KMS-11 (cell line): ENCODE measurements around the gene ZMPSTE24.
"Not testable (repeated sequence)": the region's sequence is repeated elsewhere in the genome, so short reads cannot be mapped to it uniquely, and the experiment has no call there.

Source experiments
- H2AFZ ChIP-seq: fragments of 200-600 bp; sonication (generic); 2 replicates; pipeline ENCODE4 v1.6.1; 2016; ENCODE audit warnings: antibody characterized with exemption, mixed run types, low read depth
- H3K27ac ChIP-seq: fragments of 200-600 bp; sonication (generic); 2 replicates; pipeline ENCODE4 v1.6.1; 2016; ENCODE audit warnings: mild to moderate bottlenecking, mixed run types
- H3K27me3 ChIP-seq: fragments of 200-600 bp; sonication (generic); 2 replicates; pipeline ENCODE4 v1.6.1; 2017; ENCODE audit warnings: mild to moderate bottlenecking, low read depth, mixed run types, moderate library complexity; ENCODE audit not compliant: insufficient read depth
- H3K36me3 ChIP-seq: fragments of 200-600 bp; sonication (generic); 2 replicates; pipeline ENCODE4 v1.6.1; 2017; ENCODE audit warnings: mild to moderate bottlenecking, mixed run types; ENCODE audit not compliant: insufficient read depth
- H3K4me1 ChIP-seq: fragments of 200-600 bp; sonication (generic); 2 replicates; pipeline ENCODE4 v1.6.1; 2016; ENCODE audit warnings: mild to moderate bottlenecking, low read depth, mixed run types; ENCODE audit not compliant: poor library complexity, severe bottlenecking
- H3K4me2 ChIP-seq: fragments of 200-600 bp; sonication (generic); 2 replicates; pipeline ENCODE4 v1.7.0; 2016; ENCODE audit warnings: mild to moderate bottlenecking, mixed run types
- H3K4me3 ChIP-seq: fragments of 200-600 bp; sonication (generic); IDR thresholded peaks from 2 replicates; pipeline ENCODE4 v1.6.1; 2017; ENCODE audit warnings: low read depth, low read length, mixed read lengths; ENCODE audit not compliant: insufficient read depth
- H3K79me2 ChIP-seq: fragments of 200-600 bp; sonication (generic); 2 replicates; pipeline ENCODE4 v1.6.1; 2016; ENCODE audit warnings: low read depth, mixed run types; ENCODE audit not compliant: insufficient read depth
- H3K9ac ChIP-seq: fragments of 200-600 bp; sonication (generic); 2 replicates; pipeline ENCODE4 v1.6.1; 2016; ENCODE audit warnings: mild to moderate bottlenecking, mixed run types
- H4K20me1 ChIP-seq: fragments of 200-600 bp; sonication (generic); 2 replicates; pipeline ENCODE4 v1.6.1; 2016; ENCODE audit warnings: mild to moderate bottlenecking, mixed run types; ENCODE audit not compliant: insufficient read depth
- TF ChIP-seq, protein P1 (sequence below): fragments of 200-600 bp; sonication (generic); conservative IDR thresholded peaks from 2 replicates; pipeline ENCODE4 v1.6.1; 2017; ENCODE audit warnings: low read depth, mild to moderate bottlenecking, antibody characterized with exemption, low read length, moderate library complexity, mixed read lengths

The ZMPSTE24 gene

GRCh38 chr1:40318476-40318875, 60.4 kb downstream of the ZMPSTE24 start:
- Histone ChIP-seq H3K36me3 (no peaks in the 10 kb centered on the region), H3K27me3 (0 out of 2 replicates have a peak, but pooled peaks cover 4% of the 10 kb centered on the region), H3K4me2 (no peak overlapping the region), H3K79me2 (no peaks in the 10 kb centered on the region), H3K4me3 (no peak overlapping the region), H3K9ac (no peak overlapping the region), H3K4me1 (peaks cover 3% of the 10 kb centered on the region), H4K20me1 (no peaks in the 10 kb centered on the region), H2AFZ (no peak overlapping the region), H3K27ac (no peak overlapping the region)
- TF ChIP-seq, protein P1, sequence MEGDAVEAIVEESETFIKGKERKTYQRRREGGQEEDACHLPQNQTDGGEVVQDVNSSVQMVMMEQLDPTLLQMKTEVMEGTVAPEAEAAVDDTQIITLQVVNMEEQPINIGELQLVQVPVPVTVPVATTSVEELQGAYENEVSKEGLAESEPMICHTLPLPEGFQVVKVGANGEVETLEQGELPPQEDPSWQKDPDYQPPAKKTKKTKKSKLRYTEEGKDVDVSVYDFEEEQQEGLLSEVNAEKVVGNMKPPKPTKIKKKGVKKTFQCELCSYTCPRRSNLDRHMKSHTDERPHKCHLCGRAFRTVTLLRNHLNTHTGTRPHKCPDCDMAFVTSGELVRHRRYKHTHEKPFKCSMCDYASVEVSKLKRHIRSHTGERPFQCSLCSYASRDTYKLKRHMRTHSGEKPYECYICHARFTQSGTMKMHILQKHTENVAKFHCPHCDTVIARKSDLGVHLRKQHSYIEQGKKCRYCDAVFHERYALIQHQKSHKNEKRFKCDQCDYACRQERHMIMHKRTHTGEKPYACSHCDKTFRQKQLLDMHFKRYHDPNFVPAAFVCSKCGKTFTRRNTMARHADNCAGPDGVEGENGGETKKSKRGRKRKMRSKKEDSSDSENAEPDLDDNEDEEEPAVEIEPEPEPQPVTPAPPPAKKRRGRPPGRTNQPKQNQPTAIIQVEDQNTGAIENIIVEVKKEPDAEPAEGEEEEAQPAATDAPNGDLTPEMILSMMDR = no peak

DNA sequence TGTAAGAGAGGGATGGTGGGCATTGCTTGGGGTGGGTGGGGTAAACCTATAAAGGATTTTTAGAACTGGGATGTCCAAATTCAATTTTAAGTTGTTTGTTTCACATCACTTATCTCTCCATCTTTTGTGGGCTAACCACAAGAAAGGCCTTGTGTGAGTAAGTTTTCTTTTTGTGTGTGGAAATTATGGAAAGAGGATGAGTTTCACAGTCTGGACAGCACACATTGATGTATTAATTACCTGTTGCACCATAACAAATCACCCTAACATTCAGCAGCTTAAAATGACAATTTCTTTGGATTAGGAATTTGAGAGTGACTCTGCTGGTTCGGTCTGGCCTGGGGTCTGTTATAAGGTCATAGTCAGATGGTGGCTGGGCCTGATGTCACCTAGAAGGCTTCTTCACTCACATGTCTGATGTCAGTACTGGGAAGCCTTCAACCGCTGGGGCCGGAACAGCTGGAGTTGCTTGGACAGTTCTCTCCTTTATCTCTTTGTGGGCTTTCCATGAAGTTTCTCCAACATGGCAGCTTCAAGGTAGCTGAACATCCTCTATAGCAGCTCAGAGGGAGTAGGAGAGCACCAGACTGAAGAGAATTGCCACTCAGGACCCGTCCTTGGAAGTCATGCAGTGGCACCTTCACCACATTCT, 61.1 kb downstream of the ZMPSTE24 start:
- H3K27me3 ChIP-seq = 0 out of 2 replicates have a peak, but pooled peaks cover 4% of the 10 kb centered on the region
- H3K27ac ChIP-seq = no peak overlapping the region
- no peak overlapping the region for H3K9ac ChIP-seq
- TF ChIP-seq, protein P1 = no peak
- H3K36me3 ChIP-seq = no peaks in the 10 kb centered on the region
- no peak overlapping the region for H2AFZ ChIP-seq
- no peaks in the 10 kb centered on the region for H4K20me1 ChIP-seq
- H3K79me2 ChIP-seq = no peaks in the 10 kb centered on the region
- H3K4me2 ChIP-seq = no peak overlapping the region
- H3K4me1 ChIP-seq = peaks cover 3% of the 10 kb centered on the region
- no peak overlapping the region for H3K4me3 ChIP-seq

GRCh38 chr1:40331403-40331802, 73.4 kb downstream of the ZMPSTE24 start:
- H3K79me2 ChIP-seq, H3K4me1 ChIP-seq, H2AFZ ChIP-seq, H4K20me1 ChIP-seq, H3K9ac ChIP-seq, H3K4me3 ChIP-seq, H3K36me3 ChIP-seq, H3K4me2 ChIP-seq, H3K27ac ChIP-seq, H3K27me3 ChIP-seq: not testable (repeated sequence)

DNA sequence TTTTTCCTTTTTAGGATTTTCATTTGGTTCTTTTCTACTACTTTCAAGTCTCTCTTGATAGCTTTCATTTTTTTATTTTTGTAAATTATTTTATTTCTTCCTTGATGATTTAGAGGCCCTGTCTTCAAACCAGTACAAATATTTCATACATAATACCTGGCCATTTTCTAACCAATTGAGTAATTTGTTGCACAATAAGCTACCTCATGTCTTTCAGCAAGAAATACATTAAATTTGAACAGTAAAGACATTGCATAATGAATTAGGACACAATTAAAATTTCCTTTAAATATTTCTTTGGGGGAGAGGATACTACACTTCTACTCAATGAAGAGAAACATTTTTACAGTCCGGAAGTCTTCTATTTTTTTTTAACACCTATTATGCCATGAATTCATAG, 74.7 kb downstream of the ZMPSTE24 start:
- Histone ChIP-seq H3K9ac (no peak overlapping the region), H4K20me1 (no peaks in the 10 kb centered on the region), H3K27me3 (no peaks in the 10 kb centered on the region), H3K79me2 (no peaks in the 10 kb centered on the region), H3K36me3 (no peaks in the 10 kb centered on the region), H2AFZ (no peak overlapping the region), H3K27ac (no peak overlapping the region), H3K4me1 (no peaks in the 10 kb centered on the region), H3K4me2 (no peak overlapping the region), H3K4me3 (no peak overlapping the region)
- TF ChIP-seq, protein P1 = no peak

DNA sequence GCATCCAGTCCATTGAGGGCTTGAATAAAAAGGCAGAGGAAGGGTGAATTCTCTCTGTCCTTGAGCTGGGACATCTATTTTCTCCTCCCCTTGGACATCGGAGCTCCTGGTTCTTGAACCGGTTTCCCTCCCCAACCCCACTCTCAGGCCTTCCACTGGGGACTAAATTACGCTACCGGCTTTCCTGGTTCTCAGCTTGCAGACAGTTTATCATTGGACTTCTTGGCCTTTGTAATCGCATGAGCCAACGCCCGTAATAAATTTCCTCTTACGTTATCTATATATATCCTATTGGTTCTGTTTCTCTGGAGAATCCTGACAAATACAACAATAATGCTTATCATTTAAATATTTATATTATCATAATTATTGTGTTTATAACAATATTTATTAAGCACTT, 79.4 kb downstream of the ZMPSTE24 start:
- Histone ChIP-seq H2AFZ (no peak overlapping the region), H3K36me3 (no peaks in the 10 kb centered on the region), H3K4me3 (no peak overlapping the region), H3K79me2 (no peaks in the 10 kb centered on the region), H4K20me1 (no peaks in the 10 kb centered on the region), H3K4me2 (no peak overlapping the region), H3K4me1 (peaks cover 10% of the 10 kb centered on the region), H3K9ac (no peak overlapping the region), H3K27me3 (no peaks in the 10 kb centered on the region), H3K27ac (no peak overlapping the region)
- TF ChIP-seq, protein P1 = no peak
